ENCODE results near the gene MME. TPM values are rescaled to one million over a fixed set of nuclear protein-coding genes. Genes with fewer than 3 reads are reported as not detected.
"Not testable (repeated sequence)": the region's sequence is repeated elsewhere in the genome, so short reads cannot be mapped to it uniquely, and the experiment has no call there.

Gene MME
- total RNA-seq, 1 donor from 2014 or later = 66.3 TPM

DNA sequence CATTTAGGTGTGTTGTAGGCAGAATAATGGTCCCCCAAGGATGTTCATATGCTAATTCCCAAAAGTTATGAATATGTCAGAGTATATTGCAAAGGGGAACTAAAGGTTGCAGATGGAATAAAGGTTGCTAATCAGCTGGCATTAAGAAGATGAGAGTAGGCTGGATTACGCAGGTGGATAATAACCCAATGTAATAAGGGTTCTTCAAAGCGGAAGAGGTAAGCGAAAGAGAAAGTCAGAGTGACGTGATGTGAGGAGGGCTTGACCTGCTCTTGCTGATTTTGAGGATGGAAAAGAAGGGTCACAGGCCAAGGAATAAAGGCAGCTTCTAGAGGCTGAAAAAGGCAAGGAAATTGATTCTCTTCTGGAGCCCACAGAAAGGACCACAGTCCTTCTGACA, 109.4 kb downstream of the MME start:
- DNase-seq (ENCODE audit: low spot score) (no peak), ATAC-seq (no peak)

DNA sequence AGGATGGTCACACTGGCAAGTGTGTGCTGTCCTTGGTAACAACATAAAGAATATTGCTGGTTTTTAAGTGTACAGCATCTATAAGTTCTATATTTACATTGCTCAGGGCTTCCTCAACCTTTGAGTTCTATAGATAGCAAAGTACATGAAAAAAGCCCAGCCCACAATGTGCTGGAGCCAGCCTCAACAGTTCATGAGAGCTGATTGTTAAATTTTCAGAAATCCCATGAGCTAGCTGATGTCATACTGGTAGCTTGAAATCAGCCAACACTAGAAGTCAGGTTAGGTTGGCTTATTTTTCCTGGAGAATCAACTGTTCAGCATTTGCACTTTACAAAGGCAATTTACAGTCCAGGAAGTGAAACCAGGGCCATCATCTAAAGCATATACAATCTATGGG, 110.6 kb downstream of the MME start:
- no peak for DNase-seq (ENCODE audit: low spot score)
- no peak for ATAC-seq

DNA sequence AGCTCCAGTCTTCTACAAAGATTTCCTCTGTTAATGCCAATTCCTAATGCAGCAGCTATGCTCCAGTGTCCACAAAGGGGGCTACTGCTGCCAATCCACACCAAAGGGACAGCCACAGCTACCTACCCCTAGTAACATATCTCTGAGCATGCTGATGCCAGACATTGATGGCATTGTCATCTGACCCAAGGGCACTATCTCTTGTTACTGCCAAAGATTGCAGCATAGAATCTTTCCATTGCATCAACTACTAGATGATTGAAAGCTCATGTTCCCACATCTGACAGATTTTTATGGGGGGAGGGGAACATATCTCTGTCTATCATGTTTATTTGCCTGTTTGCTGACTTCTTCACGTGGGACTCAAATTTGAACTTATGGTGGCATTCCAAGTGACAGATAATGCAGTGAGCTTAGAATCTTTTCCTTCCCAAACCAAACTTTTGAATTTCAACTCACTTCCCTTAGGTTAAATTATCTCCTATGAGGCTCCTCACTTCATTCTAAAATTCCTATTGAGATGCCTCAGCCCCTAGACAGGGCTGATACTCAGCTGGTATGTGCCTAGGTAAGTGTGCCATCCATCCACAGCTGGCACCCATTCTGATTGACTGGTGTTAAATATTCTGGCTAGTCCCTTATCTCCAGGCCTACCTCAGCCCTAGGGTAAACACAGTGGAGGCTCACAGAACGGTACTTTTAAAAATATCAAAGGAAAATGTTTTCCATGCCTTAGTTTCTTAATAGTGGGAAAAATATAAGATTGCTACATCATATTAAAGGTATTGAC, 113.0 kb downstream of the MME start:
- no peak for DNase-seq (ENCODE audit: low spot score)
- peak; percentile 55 for ATAC-seq

DNA sequence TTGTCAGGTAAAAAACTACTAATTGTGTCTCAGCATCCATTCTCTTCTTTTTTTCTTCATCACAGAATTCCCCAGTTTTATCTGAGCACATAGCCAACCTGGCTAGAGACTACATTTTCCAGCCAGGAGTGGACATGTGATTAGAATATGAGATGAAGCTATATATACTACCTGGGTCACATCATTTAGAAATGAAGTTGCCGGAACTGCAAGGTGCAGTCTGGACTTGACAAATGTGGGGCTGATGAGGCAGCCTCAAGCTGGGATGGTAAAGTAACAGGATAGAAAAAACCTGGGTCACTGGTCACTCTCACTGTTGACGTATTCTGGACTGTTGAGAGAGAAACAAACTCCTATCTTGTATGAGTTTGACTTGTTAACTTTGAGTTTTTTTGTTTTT, 113.7 kb downstream of the MME start:
- ATAC-seq = no peak
- no peak for DNase-seq (ENCODE audit: low spot score)

DNA sequence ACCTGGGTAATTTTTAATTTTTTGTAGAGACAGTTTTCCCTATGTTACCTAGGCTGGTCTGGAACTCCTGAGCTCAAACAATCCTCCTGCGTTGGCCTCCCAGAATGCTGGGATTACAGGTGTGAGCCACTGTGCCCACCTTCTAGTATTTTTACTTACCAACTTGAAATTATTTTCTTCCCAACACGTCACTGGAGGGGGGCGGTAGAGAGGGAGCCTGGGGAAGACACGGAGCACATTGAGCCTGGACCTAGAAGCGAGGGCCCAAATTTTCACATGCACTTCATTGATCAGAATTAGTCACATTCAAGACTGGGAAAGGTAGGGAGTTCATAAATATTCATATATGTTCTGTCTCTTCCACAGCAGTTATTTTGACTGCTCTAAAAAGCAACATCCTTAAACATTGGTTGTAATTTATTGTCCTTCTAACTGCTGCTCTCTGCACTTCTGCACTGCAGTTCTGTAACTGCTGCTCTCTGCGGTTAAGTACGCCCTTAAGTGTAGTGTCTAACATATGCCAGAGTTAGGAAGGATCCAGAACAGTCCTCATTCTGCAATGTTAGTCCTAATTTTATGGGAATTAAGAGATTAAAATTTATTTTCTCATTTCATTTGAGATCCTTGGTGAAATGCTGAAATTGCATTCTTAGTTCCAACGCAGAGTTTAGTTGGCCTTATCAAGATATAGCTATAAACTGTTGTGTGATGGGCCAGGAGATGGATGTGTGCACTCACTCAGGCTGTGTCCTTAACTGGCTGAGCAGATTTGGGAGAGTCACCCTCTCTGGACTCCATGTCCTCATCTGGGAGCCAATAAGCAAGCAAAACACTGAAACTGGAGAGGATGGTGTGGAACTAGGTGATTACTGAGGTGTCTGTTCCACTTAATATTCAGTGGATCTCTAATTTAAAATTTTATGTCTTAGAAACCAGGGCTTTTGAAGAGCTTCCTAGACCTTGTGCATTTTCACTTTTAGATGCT, 115.1 kb downstream of the MME start:
- no peak for DNase-seq (ENCODE audit: low spot score)
- no peak for ATAC-seq

DNA sequence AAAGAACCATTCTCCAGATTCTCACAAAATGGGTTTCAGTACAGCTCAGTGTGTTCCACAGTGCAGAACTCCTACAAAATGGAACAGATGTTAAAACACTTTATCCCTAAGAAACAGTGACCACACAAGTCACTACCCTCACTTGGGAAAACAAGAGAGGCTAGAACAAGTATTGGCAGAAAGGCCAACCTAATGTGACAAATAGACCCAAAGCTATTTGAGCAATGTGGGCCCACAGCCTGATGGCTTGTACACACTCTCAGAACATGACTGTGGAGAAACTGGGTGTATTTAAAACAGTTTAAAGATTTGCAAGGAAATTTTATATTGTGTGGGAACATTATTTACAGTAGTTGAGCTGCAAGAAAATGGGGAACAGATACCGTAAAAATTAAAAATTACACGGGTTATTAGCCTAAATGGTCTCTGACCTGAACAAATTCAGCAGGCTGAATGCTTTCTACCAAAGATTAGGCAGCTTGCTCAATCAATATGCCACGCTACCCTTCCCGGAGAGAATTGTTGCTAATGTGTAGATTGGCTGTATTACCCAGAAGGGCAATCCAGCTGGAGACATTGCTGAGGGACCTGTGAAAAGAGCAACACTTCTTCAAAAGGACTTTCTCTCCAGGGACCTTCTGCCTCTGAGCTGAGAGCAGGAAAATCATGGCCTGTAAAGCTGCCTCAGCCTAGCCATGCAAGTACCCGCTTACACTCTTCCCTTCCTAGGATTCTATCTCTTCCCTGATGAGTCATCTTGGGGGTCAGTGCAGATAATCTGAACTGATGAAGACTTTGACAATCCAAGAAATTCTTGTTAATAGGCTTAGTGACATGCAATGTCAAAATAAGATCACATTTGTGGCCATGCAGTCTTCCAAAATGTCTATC, 116.3 kb downstream of the MME start:
- ATAC-seq (no peak), DNase-seq (ENCODE audit: low spot score) (no peak)

DNA sequence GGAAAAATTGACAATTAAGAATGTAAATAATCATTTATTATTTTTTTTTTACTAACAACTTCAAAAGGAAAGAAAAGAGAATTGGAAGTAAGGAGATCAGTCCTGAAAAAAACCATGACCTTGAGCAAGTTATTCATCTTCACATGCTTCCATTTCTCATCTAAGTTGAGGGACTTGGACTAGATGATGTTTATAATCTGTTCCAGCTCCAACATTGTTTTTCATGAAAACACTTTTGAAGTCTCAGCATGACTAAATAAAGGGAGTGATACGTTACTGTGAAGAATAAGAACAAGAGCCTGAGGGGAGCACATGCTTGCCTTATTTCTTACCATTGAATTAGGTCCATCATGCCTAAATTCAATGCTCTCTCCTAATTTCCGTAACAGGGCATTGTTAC, 117.7 kb downstream of the MME start:
- ATAC-seq (no peak), DNase-seq (ENCODE audit: low spot score) (no peak)

DNA sequence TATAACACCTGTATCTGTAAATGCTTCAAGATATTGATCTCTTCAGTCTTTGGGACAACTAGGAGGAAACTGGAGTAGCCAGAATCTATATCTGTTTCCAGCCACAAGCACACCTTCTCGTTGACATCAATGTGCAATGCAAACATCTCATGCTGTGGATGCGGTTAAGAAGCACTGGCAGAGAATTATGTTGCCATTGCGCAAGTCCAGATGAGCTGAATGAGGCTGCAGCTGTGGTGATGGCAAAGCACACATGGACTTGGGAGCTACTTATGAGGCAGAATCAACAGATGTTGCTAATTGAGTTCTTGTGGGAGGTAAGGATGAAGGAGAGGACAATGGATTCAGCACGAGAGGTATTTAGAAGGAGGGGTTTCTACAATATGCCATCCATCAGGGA, 122.5 kb downstream of the MME start:
- ATAC-seq = no peak

DNA sequence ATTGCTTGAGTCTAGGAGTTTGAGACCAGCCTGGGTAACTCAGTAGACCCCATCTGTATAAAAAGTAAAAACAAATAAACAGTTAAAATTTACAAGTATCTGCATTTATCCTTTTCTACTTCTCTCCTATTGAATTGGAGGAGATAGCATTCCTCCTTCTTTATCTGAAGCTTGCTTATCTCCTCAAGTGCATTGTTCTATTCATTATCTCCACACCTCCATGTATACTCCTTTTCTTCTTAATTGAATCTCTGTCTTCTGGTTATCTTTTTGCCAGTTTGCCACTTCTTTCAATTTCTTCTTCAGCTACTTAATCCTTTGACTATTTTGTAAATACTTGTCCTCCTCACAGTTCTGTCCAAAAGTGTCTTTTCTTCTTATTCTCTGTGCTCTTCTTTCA, 124.7 kb downstream of the MME start:
- DNase-seq (ENCODE audit: low spot score) = no peak
- no peak for ATAC-seq

More for the DNA sequence above, 122.5 kb downstream of the MME start:
- DNase-seq (ENCODE audit: low spot score) = no peak

DNA sequence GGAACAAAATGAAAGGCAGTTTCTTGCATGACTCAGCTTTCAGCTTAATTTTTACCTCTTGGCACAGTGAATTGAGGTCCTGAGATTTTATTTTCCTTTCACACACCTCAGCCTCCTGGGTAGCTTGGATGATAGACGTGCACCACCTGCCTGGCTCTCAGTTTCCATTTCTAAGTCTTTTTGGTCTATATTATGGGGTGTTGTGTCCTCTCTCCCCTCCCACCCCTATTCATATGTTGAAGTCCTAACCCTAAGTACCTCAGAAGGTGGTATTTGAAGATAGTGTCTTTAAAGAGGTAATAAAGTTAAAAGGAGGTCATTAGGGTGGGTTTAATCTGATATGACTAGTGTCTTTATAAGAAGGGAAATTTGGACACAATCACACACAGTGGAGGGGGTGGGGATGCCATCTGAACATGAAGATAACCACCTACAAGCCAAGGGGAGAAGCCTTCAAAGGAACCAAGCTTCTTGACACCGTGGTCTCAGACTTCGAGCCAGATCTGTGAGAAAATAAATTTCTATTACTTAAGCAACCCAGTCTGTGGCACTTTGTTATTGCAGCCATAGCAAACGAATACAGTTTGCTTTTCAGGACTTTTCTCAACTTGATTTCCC, 128.2 kb downstream of the MME start:
- ATAC-seq = no peak
- DNase-seq (ENCODE audit: low spot score) = no peak

DNA sequence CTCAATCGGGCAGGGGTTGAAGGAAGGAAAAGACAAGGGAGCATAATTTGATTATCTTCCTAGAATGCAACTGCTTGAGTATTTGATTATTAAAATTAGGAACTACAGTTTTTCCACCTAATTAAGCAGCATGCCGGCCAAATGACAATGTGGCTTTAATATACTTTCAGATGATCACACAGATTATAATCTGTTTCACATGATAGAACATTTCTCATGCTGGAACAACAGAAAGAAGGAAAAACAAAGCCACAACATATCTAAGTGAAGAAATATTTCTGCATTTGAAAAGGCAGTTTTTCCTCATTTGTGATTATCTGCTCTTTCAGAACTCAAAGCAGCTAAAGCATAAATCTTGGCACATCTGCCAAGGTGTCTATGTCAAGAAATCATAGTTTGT, 130.6 kb downstream of the MME start:
- ATAC-seq (no peak), DNase-seq (ENCODE audit: low spot score) (no peak)

DNA sequence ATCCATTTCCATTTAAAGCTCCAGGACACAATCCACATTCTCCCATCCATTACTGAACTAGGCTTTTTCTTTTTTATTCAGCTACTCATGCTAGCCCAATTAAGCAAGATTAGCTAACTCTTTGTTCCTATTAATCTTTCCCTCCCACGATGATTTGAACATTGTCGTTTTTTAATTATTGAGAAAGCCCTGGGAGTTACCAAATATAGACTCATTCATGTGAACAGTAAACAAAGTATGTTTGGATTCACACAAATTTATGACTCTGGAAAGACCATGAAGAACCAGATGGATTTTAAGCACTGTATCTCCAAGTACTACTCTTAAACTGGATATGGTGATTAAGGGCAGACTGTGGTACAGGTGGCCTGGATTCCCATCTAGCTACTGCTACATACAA, 131.1 kb downstream of the MME start:
- no peak for DNase-seq (ENCODE audit: low spot score)
- no peak for ATAC-seq

DNA sequence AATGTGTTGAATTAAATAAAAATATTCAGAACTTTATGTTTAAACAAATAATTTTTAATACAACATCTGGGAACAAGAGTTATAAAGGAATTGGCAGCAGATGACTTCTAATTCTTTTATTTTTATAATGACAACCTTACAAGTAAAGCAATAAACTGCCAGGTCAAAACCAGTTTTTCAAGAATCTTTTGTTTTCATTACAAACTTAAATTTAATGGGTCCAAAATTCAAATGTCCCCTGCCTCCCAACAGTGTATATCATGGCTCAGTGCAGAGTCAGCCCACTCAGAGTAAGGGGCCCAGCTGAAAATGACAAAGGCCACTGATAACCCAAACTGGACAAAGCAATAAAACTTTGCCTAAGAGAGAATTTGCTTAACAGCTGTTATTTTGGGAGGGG, 131.8 kb downstream of the MME start:
- no peak for DNase-seq (ENCODE audit: low spot score)
- no peak for ATAC-seq

DNA sequence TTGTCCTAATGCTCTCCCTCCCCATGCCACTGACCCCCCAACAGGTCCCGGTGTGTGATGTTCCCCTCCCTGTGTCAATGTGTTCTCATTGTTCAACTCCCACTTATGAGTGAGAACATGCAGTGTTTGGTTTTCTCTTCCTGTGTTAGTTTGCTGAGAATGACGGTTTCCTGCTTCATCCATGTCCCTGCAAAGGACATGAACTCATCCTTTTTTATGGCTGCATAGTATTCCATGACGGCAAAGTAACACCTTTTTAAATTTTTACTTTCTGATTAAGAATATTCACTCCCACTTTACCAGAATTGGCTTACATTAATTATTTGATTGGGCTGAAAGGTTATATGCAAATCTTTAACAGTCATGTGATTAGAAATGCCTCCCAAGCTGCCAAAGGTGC, 135.9 kb downstream of the MME start:
- DNase-seq (ENCODE audit: low spot score); ATAC-seq: not testable (repeated sequence)

DNA sequence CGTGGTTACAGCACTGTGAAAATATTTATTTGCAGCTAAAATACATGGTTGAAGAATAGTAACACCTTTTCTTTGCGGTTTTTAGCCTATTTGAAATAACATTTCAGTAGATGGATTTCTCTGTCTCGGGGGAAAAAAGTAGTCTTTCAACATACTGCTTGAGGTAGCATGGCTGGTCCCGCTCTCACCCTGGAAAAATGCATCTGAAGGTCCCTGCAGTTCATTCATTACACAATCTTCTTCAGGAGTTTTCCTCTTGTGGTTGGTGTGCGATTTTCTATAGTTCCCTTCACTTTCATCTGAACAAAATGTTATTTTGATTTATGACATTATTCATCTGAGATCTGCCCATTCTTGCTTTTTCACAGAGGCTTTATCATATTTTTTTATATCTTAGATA, 137.5 kb downstream of the MME start:
- DNase-seq (ENCODE audit: low spot score) (no peak), ATAC-seq (no peak)

DNA sequence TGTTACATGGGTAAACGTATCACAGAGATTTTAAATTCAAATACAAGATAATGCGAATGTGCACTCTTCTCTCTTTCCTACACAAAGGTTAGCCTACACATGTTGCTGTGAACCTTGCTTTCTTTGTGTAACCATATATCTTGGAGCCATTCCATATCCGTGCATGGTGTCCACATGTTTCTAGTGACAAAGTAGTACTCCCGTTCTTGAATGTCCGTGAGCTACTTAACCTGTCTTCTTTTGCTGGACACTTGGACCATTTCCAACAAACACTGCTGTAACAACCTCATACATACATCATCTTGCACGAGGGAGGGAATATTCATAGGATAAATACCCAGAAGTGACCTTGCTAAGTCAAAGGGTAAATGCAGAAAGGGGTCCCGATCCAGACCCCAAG, 138.3 kb downstream of the MME start:
- ATAC-seq = no peak
- DNase-seq (ENCODE audit: low spot score) = no peak

DNA sequence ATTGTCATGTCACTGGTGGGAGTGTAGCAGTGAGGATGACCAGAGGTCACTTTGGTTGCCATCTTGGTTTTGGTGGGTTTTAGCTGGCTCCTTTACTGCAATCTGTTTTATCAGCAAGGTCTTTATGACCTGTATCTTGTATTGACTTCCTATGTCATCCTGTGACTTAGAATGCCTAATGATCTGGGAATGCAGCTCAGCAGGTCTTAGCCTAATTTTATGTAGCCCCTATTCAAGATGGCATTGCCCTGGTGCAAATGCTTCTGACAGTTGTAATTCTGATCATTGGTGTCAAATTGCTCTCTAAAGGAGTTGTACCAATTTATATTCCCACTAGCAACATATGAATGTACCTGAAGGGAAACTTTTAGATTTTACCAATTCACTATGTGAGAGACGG, 139.0 kb downstream of the MME start:
- no peak for ATAC-seq
- no peak for DNase-seq (ENCODE audit: low spot score)

DNA sequence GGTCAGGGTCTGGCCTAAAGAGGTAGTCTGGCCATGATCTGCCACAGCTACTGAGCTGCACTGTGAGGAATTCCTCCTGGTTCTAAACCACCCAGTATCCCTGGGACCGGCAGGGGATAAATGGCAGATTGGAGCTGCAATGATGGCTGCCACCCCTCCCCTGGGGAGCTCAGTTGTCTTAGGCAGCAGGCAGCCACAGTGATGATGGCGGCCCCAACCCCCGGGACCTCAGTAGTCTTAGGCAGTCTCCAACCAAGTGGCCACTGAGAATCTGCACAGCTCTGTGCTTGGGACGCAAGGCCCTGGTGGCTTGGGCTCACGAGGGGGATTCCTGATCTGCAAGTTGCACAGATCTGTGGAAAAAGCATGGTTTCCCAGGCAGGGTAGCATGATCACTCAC, 145.3 kb downstream of the MME start:
- ATAC-seq = no peak
- DNase-seq (ENCODE audit: low spot score) = no peak

DNA sequence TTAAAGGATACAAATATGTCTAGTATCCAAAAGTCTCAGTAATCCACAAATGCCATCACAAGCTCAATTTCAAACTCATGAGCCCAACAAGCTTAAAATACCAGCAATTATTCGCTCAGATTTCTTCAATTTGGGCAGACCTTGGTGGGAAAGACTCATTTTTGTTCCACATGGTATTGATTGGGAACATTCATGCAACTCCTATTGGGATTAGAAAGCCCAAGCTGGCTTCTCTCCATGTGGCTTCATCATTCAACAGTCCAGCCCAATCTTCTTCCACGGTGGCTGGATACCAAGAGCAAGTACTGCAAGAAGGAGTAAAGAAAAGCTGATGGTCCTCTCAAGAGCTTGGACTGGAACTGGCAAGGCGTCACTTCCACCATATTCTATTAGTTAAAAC, 147.0 kb downstream of the MME start:
- no peak for ATAC-seq
- no peak for DNase-seq (ENCODE audit: low spot score)

DNA sequence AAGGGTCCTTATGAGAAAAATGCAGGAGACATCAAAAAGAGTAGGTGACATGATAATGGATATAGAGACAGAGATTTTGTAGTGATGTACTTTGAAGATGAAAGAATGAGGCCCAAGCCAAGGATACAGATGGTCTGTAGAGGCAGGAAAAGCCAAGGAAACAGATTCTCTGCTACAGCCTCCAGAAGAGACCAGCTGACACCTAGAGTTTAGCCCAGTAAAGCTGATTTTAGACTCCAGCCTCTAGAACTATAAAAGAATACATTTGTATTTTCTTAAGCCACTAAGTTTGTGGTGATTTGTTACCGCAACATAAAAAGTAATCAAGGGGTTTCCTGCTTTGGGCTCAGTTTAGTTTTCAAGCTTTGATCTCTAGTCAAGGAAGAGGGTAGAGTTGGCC, 148.6 kb downstream of the MME start:
- ATAC-seq (no peak), DNase-seq (ENCODE audit: low spot score) (no peak)

DNA sequence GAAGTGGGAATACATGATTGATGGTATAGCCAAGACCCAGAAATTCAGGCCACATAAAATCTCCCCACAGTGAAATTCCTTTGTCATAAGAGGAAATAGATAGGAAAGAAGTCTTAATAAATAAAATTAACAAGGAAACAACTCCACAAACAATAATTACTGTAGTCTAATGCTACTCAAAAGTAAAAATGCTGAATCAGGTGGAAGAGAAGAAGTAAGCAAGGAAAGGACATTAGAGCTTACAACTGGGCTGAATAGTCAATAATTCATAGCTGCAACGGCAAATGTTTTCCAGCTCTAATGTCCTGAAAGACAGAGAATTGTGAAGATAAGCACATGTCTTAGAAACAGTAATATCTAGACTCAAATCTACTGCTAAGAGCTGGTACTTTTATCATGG, 149.0 kb downstream of the MME start:
- DNase-seq (ENCODE audit: low spot score) (no peak), ATAC-seq (no peak)
